OCI-LY3 (cell line): ENCODE data around the gene ASRGL1.

ENCODE experiments used
- EZH2phosphoT487 ChIP-seq: fragments of 200-600 bp; shearing (Covaris generic); IDR thresholded peaks from 2 replicates; pipeline ENCODE4 v1.6.1; 2018; ENCODE audit warnings: antibody characterized with exemption, mixed run types, low read depth
- TF ChIP-seq, protein P1 (sequence below): fragments of 200-600, 300-600 bp; sonication (generic); IDR thresholded peaks from 2 replicates; pipeline ENCODE4 v1.5.1; 2014; ENCODE audit warnings: antibody characterized with exemption, low read length, low read depth

DNA sequence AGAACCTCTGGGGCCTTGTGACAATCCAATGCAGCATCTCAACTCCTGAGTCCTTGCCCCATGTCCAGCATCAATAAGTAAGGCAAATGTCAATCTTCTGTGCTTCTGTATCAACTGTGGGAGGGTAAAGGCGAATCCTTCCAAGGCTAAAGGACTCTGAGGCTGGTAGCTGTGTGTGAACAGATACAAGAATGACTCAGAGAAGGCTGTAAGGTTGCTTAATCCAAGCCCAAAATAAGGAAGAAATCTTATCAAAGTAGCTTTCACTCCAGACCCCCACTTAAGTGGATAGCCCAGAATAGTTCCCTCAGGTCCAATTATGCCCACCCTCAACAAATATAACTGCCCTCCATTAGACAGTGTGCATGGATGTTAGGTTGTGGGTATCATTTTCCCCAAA is 53.5 kb downstream of the ASRGL1 start:
- TF ChIP-seq, protein P1, sequence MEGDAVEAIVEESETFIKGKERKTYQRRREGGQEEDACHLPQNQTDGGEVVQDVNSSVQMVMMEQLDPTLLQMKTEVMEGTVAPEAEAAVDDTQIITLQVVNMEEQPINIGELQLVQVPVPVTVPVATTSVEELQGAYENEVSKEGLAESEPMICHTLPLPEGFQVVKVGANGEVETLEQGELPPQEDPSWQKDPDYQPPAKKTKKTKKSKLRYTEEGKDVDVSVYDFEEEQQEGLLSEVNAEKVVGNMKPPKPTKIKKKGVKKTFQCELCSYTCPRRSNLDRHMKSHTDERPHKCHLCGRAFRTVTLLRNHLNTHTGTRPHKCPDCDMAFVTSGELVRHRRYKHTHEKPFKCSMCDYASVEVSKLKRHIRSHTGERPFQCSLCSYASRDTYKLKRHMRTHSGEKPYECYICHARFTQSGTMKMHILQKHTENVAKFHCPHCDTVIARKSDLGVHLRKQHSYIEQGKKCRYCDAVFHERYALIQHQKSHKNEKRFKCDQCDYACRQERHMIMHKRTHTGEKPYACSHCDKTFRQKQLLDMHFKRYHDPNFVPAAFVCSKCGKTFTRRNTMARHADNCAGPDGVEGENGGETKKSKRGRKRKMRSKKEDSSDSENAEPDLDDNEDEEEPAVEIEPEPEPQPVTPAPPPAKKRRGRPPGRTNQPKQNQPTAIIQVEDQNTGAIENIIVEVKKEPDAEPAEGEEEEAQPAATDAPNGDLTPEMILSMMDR = no peak
- TF ChIP-seq EZH2phosphoT487 = no peak
